ENCODE data around the gene ITGAD.

DNA sequence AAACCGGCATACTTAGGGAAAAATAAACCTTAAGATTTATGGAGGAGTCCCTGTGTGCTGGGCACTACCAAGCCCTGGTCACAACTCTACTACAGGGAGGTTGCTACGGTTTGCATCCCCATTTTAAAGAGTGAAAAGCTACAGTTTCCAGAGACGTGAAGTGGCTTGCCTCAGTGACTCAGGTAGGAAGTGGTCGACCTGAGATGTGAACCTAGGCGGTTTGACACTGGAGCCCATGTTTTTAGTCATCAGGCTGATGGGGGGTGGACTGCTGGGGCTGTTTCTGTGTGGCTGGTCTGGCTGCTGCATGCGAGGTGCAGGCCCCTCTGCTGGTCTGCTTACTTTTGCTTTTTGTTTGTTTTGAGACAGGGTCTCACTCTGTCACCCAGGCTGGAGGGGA lies 28.5 kb downstream of the ITGAD start:
- TF ChIP-seq, protein P1, sequence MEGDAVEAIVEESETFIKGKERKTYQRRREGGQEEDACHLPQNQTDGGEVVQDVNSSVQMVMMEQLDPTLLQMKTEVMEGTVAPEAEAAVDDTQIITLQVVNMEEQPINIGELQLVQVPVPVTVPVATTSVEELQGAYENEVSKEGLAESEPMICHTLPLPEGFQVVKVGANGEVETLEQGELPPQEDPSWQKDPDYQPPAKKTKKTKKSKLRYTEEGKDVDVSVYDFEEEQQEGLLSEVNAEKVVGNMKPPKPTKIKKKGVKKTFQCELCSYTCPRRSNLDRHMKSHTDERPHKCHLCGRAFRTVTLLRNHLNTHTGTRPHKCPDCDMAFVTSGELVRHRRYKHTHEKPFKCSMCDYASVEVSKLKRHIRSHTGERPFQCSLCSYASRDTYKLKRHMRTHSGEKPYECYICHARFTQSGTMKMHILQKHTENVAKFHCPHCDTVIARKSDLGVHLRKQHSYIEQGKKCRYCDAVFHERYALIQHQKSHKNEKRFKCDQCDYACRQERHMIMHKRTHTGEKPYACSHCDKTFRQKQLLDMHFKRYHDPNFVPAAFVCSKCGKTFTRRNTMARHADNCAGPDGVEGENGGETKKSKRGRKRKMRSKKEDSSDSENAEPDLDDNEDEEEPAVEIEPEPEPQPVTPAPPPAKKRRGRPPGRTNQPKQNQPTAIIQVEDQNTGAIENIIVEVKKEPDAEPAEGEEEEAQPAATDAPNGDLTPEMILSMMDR (IDR thresholded peaks at IDR 0.05; ENCODE audit: borderline replicate concordance, extremely low read depth, low read length, poor library complexity, severe bottlenecking), result no peak
- no peak for TF ChIP-seq EZH2 (IDR thresholded peaks at IDR 0.05; ENCODE audit: borderline replicate concordance, low read depth, low read length, severe bottlenecking)
